ENCODE measurements around the gene CAMTA1. TPM values are rescaled to one million over a fixed set of nuclear protein-coding genes. Genes with fewer than 3 reads are reported as not detected.

The CAMTA1 gene
- total RNA-seq, 4 donors from 2014 or later = 57.4 to 88.3 (median 62.1) TPM

GRCh38 chr1:7524341-7525337, 739.4 kb downstream of the CAMTA1 start:
- Histone ChIP-seq H3K27me3 (no peaks in the 10 kb centered on the region), H3K9me3 (no peaks in the 10 kb centered on the region), H3K27ac (no peak overlapping the region), H3K36me3 (no peaks in the 10 kb centered on the region), H3K4me3 (no peak overlapping the region), H3K4me1 (no peaks in the 10 kb centered on the region)
- no peak for TF ChIP-seq CTCF (IDR thresholded peaks at IDR 0.05)
- peak in 1 of 3 donors; percentile 11 for DNase-seq

- H3K9me3 ChIP-seq = no peaks in the 10 kb centered on the region
- peak in 1 of 3 donors; percentile 37 for DNase-seq
- no peak for TF ChIP-seq POLR2A (IDR thresholded peaks at IDR 0.05)
- TF ChIP-seq CTCF (IDR thresholded peaks at IDR 0.05) = no peak
- H3K36me3 ChIP-seq = no peaks in the 10 kb centered on the region
- no peaks in the 10 kb centered on the region for H3K27me3 ChIP-seq
- no peak overlapping the region for H3K27ac ChIP-seq
- H3K4me1 ChIP-seq = no peaks in the 10 kb centered on the region
- H3K4me3 ChIP-seq = no peak overlapping the region
Measured at GRCh38 chr1:7525338-7526063, 740.2 kb downstream of the CAMTA1 start.

- H3K36me3 ChIP-seq = no peaks in the 10 kb centered on the region
- H3K9me3 ChIP-seq = no peaks in the 10 kb centered on the region
- H3K27ac ChIP-seq = no peak overlapping the region
- TF ChIP-seq POLR2A (IDR thresholded peaks at IDR 0.05) (no peak), CTCF (IDR thresholded peaks at IDR 0.05) (no peak)
- H3K27me3 ChIP-seq = no peaks in the 10 kb centered on the region
- peak in 1 of 3 donors; percentile 49 for DNase-seq
- H3K4me1 ChIP-seq = no peaks in the 10 kb centered on the region
- H3K4me3 ChIP-seq = no peak overlapping the region
Measured at GRCh38 chr1:7526196-7526866, 741.1 kb downstream of the CAMTA1 start.

- H3K36me3 ChIP-seq = no peaks in the 10 kb centered on the region
- no peak for DNase-seq
- no peak overlapping the region for H3K27ac ChIP-seq
- H3K9me3 ChIP-seq = no peaks in the 10 kb centered on the region
- H3K4me1 ChIP-seq = no peaks in the 10 kb centered on the region
- H3K4me3 ChIP-seq = no peak overlapping the region
- no peaks in the 10 kb centered on the region for H3K27me3 ChIP-seq
- TF ChIP-seq CTCF (IDR thresholded peaks at IDR 0.05) = no peak
- TF ChIP-seq POLR2A (IDR thresholded peaks at IDR 0.05) = no peak
Measured at GRCh38 chr1:7526867-7527732, 741.8 kb downstream of the CAMTA1 start.

GRCh38 chr1:7527733-7528045, 742.4 kb downstream of the CAMTA1 start:
- no peak overlapping the region for H3K27ac ChIP-seq
- no peaks in the 10 kb centered on the region for H3K4me1 ChIP-seq
- H3K36me3 ChIP-seq = no peaks in the 10 kb centered on the region
- no peaks in the 10 kb centered on the region for H3K27me3 ChIP-seq
- no peak overlapping the region for H3K4me3 ChIP-seq
- DNase-seq = peak in 1 of 3 donors; percentile 26
- H3K9me3 ChIP-seq = no peaks in the 10 kb centered on the region
- TF ChIP-seq CTCF (IDR thresholded peaks at IDR 0.05) (no peak), POLR2A (IDR thresholded peaks at IDR 0.05) (no peak)
